NCI-H1417 treated with DMSO at 0.1 percent for 48 hours (cell line): Measurements from ENCODE around the gene ZNF620.
"Not testable (repeated sequence)": the region's sequence is repeated elsewhere in the genome, so short reads cannot be mapped to it uniquely, and the experiment has no call there.

Source experiments
- DNase-seq: peaks from one replicate; lab custom pipeline; 2025; lab: John Stamatoyannopoulos, UW

ZNF620 gene

GRCh38 chr3:40505599-40506462 lies at the start of gene ZNF620:
Gene ZNF620, plus strand, starts transcription at chr3:40506039. Its CDS starts 314 bp downstream, at chr3:40506353.
- peak; percentile 39 for DNase-seq

- no peak for DNase-seq
Measured at GRCh38 chr3:40456279-40456939, 49.4 kb upstream of the ZNF620 start.

GRCh38 chr3:40456940-40457823 lies 48.7 kb upstream of the ZNF620 start, which contains the start of gene RPL14:
Gene RPL14, plus strand, starts transcription at chr3:40457339. Its CDS starts 133 bp downstream, at chr3:40457472.
- DNase-seq = peak; percentile 26

GRCh38 chr3:40458473-40458872 lies 47.4 kb upstream of the ZNF620 start:
- no peak for DNase-seq

GRCh38 chr3:40460481-40460880 lies 45.4 kb upstream of the ZNF620 start:
- DNase-seq = not testable (repeated sequence)

GRCh38 chr3:40461161-40461560 lies 44.7 kb upstream of the ZNF620 start:
- no peak for DNase-seq

GRCh38 chr3:40462838-40463237 lies 43.0 kb upstream of the ZNF620 start:
- DNase-seq = not testable (repeated sequence)

- no peak for DNase-seq
Measured at GRCh38 chr3:40463579-40463978, 42.3 kb upstream of the ZNF620 start.

GRCh38 chr3:40464339-40465110 lies 41.3 kb upstream of the ZNF620 start:
- DNase-seq = no peak

- no peak for DNase-seq
Measured at GRCh38 chr3:40465111-40465407, 40.8 kb upstream of the ZNF620 start.

- no peak for DNase-seq
Measured at GRCh38 chr3:40465456-40465855, 40.4 kb upstream of the ZNF620 start.

GRCh38 chr3:40468018-40468417 lies 37.8 kb upstream of the ZNF620 start:
- DNase-seq = no peak

GRCh38 chr3:40470701-40471100 lies 35.1 kb upstream of the ZNF620 start:
- no peak for DNase-seq

GRCh38 chr3:40476478-40477470 lies 29.1 kb upstream of the ZNF620 start, which contains the start of gene ZNF619:
Gene ZNF619, plus strand, starts transcription at chr3:40477122. Its CDS starts 858 bp downstream, at chr3:40477980.
- no peak for DNase-seq

- no peak for DNase-seq
Measured at GRCh38 chr3:40477666-40478065, 28.2 kb upstream of the ZNF620 start.

GRCh38 chr3:40487172-40487571 lies 18.7 kb upstream of the ZNF620 start:
- no peak for DNase-seq

- no peak for DNase-seq
Measured at GRCh38 chr3:40490916-40491315, 14.9 kb upstream of the ZNF620 start.

GRCh38 chr3:40494698-40495097 lies 11.1 kb upstream of the ZNF620 start:
- DNase-seq = no peak

GRCh38 chr3:40497288-40497687 lies 8.6 kb upstream of the ZNF620 start:
- DNase-seq = no peak

- DNase-seq = no peak
Measured at GRCh38 chr3:40499952-40500351, 5.9 kb upstream of the ZNF620 start.
